Stomach smooth muscle (tissue), 2 donors: ENCODE results near the gene BMP5.

Source experiments
- H3K27ac ChIP-seq: one replicate; pipeline ENCODE4 v1.7.0; 2013; ENCODE audit warnings: mild to moderate bottlenecking, low read length, inconsistent platforms
- H3K27me3 ChIP-seq, 2 donors: one replicate each; pipeline ENCODE4 v1.7.0; 2013; ENCODE audit warnings: low read length in 2 of 2; ENCODE audit not compliant: insufficient read depth in 2 of 2, control insufficient read depth in 1 of 2
- H3K36me3 ChIP-seq, 2 donors: one replicate each; pipeline ENCODE4 v1.7.0; 2013; ENCODE audit warnings: low read length in 2 of 2; ENCODE audit not compliant: control insufficient read depth in 2 of 2, insufficient read depth in 2 of 2
- H3K4me1 ChIP-seq: one replicate; pipeline ENCODE4 v1.7.0; 2013; ENCODE audit warnings: low read length; ENCODE audit not compliant: control insufficient read depth, insufficient read depth
- H3K4me3 ChIP-seq, 2 donors: one replicate each; pipeline ENCODE4 v1.7.0; 2013; ENCODE audit warnings: low read length in 2 of 2
- H3K9ac ChIP-seq, 2 donors: one replicate each; pipeline ENCODE4 v1.7.0; 2013; ENCODE audit warnings: low read length in 2 of 2, mild to moderate bottlenecking in 1 of 2
- H3K9me3 ChIP-seq, 2 donors: one replicate each; pipeline ENCODE4 v1.7.0; 2013; ENCODE audit warnings: low read length in 2 of 2; ENCODE audit not compliant: control insufficient read depth in 2 of 2
- donor health status: healthy.
- donor health status: Pancreatic carcinoma.

The BMP5 gene

DNA sequence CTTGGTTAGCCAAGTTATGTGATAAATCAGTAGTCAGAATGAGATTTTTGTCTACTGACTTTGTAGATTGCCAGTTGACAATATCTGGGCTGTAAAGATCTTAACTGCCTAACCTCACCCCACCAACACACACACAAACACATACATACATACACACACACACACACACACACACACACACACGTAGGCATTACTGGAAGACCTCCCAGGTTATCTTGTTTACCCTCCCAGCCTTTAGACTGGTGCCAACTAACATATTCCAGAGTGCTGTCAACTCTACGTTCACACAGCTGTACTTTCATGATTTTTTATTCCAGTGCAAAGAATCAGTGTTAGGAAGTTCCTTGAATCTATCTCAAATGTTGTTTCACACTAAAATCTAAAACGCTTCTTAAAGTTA, 38.9 kb downstream of the BMP5 start:
- Histone ChIP-seq H3K27me3 (no peaks in the 10 kb centered on the region), H3K4me1 (no peaks in the 10 kb centered on the region), H3K9ac (no peak overlapping the region), H3K4me3 (no peak overlapping the region), H3K36me3 (no peaks in the 10 kb centered on the region), H3K27ac (no peak overlapping the region), H3K9me3 (no peaks in the 10 kb centered on the region)

GRCh38 chr6:55835220-55835619, 40.2 kb downstream of the BMP5 start:
- Histone ChIP-seq H3K9me3 (no peaks in the 10 kb centered on the region), H3K4me3 (no peak overlapping the region), H3K9ac (no peak overlapping the region), H3K27me3 (no peaks in the 10 kb centered on the region), H3K4me1 (no peaks in the 10 kb centered on the region), H3K36me3 (no peaks in the 10 kb centered on the region), H3K27ac (no peak overlapping the region)

DNA sequence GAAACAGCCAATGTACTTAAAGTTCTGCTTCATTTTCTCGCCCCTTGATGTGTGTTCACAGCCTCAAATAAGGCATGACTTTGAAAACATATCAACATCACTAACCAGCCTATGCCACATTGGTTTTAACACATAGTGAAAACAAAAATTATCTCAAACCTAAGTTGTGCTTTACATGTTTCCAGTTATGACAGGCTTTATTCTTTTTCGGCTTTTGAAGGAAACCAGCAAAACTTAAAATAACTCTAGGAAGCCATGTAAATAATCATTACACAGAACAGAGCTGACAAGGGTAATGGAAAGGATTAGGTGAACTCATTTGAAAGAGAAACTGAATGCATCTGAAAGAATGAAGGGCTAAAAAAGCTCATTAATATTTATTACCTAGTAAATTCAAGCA, 42.1 kb downstream of the BMP5 start:
- Histone ChIP-seq H3K9ac (no peak overlapping the region), H3K4me1 (no peaks in the 10 kb centered on the region), H3K4me3 (no peak overlapping the region), H3K36me3 (no peaks in the 10 kb centered on the region), H3K27me3 (no peaks in the 10 kb centered on the region), H3K9me3 (no peaks in the 10 kb centered on the region), H3K27ac (no peak overlapping the region)

DNA sequence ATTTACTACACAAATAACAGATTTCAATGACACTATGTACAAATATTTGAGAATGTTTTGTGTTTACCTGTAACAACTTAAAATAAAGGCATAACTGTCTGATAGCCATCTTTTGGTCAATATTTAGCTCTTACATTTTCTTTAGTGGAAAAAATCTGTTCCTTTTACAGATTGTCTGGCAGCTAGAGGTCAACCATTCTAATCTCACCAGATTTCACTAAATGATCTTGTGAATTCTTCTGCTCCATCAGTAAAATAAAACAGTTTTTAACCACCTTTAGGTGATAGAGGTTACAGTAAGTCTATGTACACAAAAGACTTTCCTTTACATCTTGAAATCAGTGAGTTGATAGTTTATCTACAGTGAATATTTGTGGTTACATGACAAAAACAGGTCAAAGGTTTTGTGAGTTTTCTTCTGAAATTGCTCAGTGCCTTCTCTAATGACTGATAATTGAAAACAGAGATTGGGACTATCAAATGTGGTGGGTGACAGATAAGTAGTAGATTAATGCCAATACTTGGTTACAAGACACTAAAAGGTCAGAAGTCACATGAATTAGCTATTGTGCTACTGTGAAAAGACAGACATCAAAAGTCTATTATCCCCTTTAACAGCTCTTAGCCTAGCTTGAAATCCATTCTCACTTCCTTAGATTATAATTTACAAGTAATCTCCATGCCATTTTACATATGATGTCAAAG, 47.4 kb downstream of the BMP5 start:
- no peak overlapping the region for H3K9ac ChIP-seq
- no peaks in the 10 kb centered on the region for H3K36me3 ChIP-seq
- no peaks in the 10 kb centered on the region for H3K9me3 ChIP-seq
- H3K27me3 ChIP-seq, result no peaks in the 10 kb centered on the region
- H3K4me1 ChIP-seq, result no peaks in the 10 kb centered on the region
- H3K4me3 ChIP-seq, result no peak overlapping the region
- no peak overlapping the region for H3K27ac ChIP-seq

- H3K9me3 ChIP-seq, result no peaks in the 10 kb centered on the region
- no peak overlapping the region for H3K27ac ChIP-seq
- no peaks in the 10 kb centered on the region for H3K27me3 ChIP-seq
- no peak overlapping the region for H3K4me3 ChIP-seq
- H3K4me1 ChIP-seq, result no peaks in the 10 kb centered on the region
- H3K36me3 ChIP-seq, result no peaks in the 10 kb centered on the region
- H3K9ac ChIP-seq, result no peak overlapping the region
These were observed 48.4 kb downstream of the BMP5 start for GRCh38 chr6:55826941-55827340.

GRCh38 chr6:55825402-55826051, 49.9 kb downstream of the BMP5 start:
- no peaks in the 10 kb centered on the region for H3K4me1 ChIP-seq
- H3K9me3 ChIP-seq, result no peaks in the 10 kb centered on the region
- H3K4me3 ChIP-seq, result no peak overlapping the region
- H3K36me3 ChIP-seq, result no peaks in the 10 kb centered on the region
- no peak overlapping the region for H3K9ac ChIP-seq
- H3K27ac ChIP-seq, result no peak overlapping the region
- H3K27me3 ChIP-seq, result no peaks in the 10 kb centered on the region

GRCh38 chr6:55822815-55823214, 52.6 kb downstream of the BMP5 start:
- no peaks in the 10 kb centered on the region for H3K27me3 ChIP-seq
- no peaks in the 10 kb centered on the region for H3K9me3 ChIP-seq
- H3K27ac ChIP-seq, result no peak overlapping the region
- no peaks in the 10 kb centered on the region for H3K4me1 ChIP-seq
- H3K4me3 ChIP-seq, result no peak overlapping the region
- H3K36me3 ChIP-seq, result no peaks in the 10 kb centered on the region
- H3K9ac ChIP-seq, result no peak overlapping the region

DNA sequence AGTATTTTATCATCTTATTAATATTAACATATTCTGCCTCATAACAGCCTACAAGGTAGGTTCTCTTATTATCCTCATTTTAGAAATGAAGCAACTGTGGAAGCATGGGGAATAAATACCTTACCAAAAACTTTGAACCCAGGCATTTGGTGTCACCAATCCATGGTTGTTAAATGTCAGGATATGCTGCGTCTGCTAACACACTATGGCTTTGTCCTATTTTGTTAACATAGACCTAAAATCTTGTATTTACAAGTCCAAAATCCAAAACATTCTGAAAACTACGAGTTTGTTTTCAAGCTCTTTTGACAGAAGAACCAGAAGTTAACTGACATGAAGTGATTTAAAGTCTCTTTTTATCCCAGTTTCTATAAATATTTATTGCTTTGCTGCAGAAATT, 53.4 kb downstream of the BMP5 start:
- H3K4me3 ChIP-seq, result no peak overlapping the region
- H3K9me3 ChIP-seq, result no peaks in the 10 kb centered on the region
- no peaks in the 10 kb centered on the region for H3K27me3 ChIP-seq
- no peak overlapping the region for H3K27ac ChIP-seq
- no peaks in the 10 kb centered on the region for H3K36me3 ChIP-seq
- H3K9ac ChIP-seq, result no peak overlapping the region
- H3K4me1 ChIP-seq, result no peaks in the 10 kb centered on the region

- Histone ChIP-seq H3K27me3 (no peaks in the 10 kb centered on the region), H3K36me3 (no peaks in the 10 kb centered on the region), H3K9me3 (peaks cover 0 to 2% of the 10 kb centered on the region in 2 donors), H3K4me3 (no peak overlapping the region), H3K4me1 (no peaks in the 10 kb centered on the region), H3K9ac (no peak overlapping the region), H3K27ac (no peak overlapping the region)
These were observed 54.7 kb downstream of the BMP5 start for GRCh38 chr6:55820696-55821095.

GRCh38 chr6:55819811-55820210, 55.6 kb downstream of the BMP5 start:
- no peaks in the 10 kb centered on the region for H3K4me1 ChIP-seq
- H3K36me3 ChIP-seq, result no peaks in the 10 kb centered on the region
- no peaks in the 10 kb centered on the region for H3K27me3 ChIP-seq
- no peak overlapping the region for H3K27ac ChIP-seq
- no peak overlapping the region for H3K4me3 ChIP-seq
- H3K9me3 ChIP-seq, result peaks cover 0 to 2% of the 10 kb centered on the region in 2 donors
- no peak overlapping the region for H3K9ac ChIP-seq

GRCh38 chr6:55818482-55818881, 56.9 kb downstream of the BMP5 start:
- Histone ChIP-seq H3K27me3 (no peaks in the 10 kb centered on the region), H3K27ac (no peak overlapping the region), H3K4me1 (no peaks in the 10 kb centered on the region), H3K9ac (no peak overlapping the region), H3K4me3 (no peak overlapping the region), H3K36me3 (no peaks in the 10 kb centered on the region), H3K9me3 (peaks cover 0 to 2% of the 10 kb centered on the region in 2 donors)
